CD14-positive monocyte (primary cell): ENCODE measurements around the gene ZDHHC19. TPM values are rescaled to one million over a fixed set of nuclear protein-coding genes. Genes with fewer than 3 reads are reported as not detected.

Experiments used
- DNase-seq, 3 donors: peaks; one replicate each; pipeline ENCODE4 v3.0.0-alpha.2; 2011 to 2022
- H2AFZ ChIP-seq: 2 replicates; pipeline ENCODE4 v1.6.0; 2012; ENCODE audit warnings: mild to moderate bottlenecking, low read depth, low read length, inconsistent platforms; ENCODE audit not compliant: insufficient read depth, poor library complexity, severe bottlenecking
- H3K27ac ChIP-seq, 2 donors: 1 replicate in 1 of 2; 2 replicates in 1 of 2; pipeline ENCODE4 v1.5.1; 2012 to 2013; ENCODE audit warnings: low read length in 2 of 2, control low read depth in 1 of 2, inconsistent platforms in 1 of 2, low read depth in 1 of 2, mild to moderate bottlenecking in 1 of 2
- H3K27me3 ChIP-seq, 2 donors: one replicate each; pipeline versions ENCODE4 v1.6.0 to v1.6.1; 2011 to 2013; ENCODE audit warnings: low read length in 2 of 2; ENCODE audit not compliant: control insufficient read depth in 2 of 2, insufficient read depth in 2 of 2
- H3K36me3 ChIP-seq, 2 donors: replicated peaks in 1 of 2; 1 replicate in 1 of 2; 2 replicates in 1 of 2; pipeline versions ENCODE4 v1.5.1 to v1.6.1; 2012 to 2013; ENCODE audit warnings: low read length in 2 of 2, control low read depth in 1 of 2, inconsistent platforms in 1 of 2, mild to moderate bottlenecking in 1 of 2; ENCODE audit not compliant: insufficient read depth in 2 of 2, control insufficient read depth in 1 of 2
- H3K4me1 ChIP-seq, 2 donors: 1 replicate in 1 of 2; 2 replicates in 1 of 2; pipeline versions ENCODE4 v1.5.1 to v1.6.1; 2012 to 2013; ENCODE audit warnings: low read length in 2 of 2, control low read depth in 1 of 2, inconsistent platforms in 1 of 2, mild to moderate bottlenecking in 1 of 2, moderate library complexity in 1 of 2; ENCODE audit not compliant: insufficient read depth in 2 of 2, control insufficient read depth in 1 of 2
- H3K4me2 ChIP-seq: replicated peaks from 2 replicates; pipeline ENCODE3; 2012; ENCODE audit warnings: low read length, moderate library complexity, mild to moderate bottlenecking; ENCODE audit not compliant: poor library complexity, severe bottlenecking; ENCODE audit errors: extremely low read depth
- H3K4me3 ChIP-seq, 3 experiments: fragments of 200-600 bp in 1 of 3; sonication (generic) in 1 of 3; replicated peaks in 1 of 3; 1 replicate in 2 of 3; 2 replicates in 1 of 3; pipeline ENCODE4 v1.5.1; 2011 to 2013; ENCODE audit warnings: low read length in 3 of 3, mild to moderate bottlenecking in 3 of 3, control low read depth in 2 of 3, low read depth in 2 of 3, inconsistent platforms in 1 of 3, moderate library complexity in 1 of 3
- H3K79me2 ChIP-seq: 2 replicates; pipeline ENCODE4 v1.6.0; 2012; ENCODE audit warnings: mild to moderate bottlenecking, control low read depth, inconsistent platforms, low read length, moderate library complexity; ENCODE audit not compliant: insufficient read depth
- H3K9ac ChIP-seq: 2 replicates; pipeline ENCODE4 v1.6.0; 2017; ENCODE audit warnings: low read length, mild to moderate bottlenecking; ENCODE audit not compliant: insufficient read depth, poor library complexity, severe bottlenecking
- H3K9me3 ChIP-seq, 2 donors: replicated peaks in 1 of 2; 1 replicate in 1 of 2; 2 replicates in 1 of 2; pipeline versions ENCODE4 v1.5.1 to v1.6.1; 2012 to 2013; ENCODE audit warnings: low read length in 2 of 2, control low read depth in 1 of 2; ENCODE audit not compliant: control insufficient read depth in 1 of 2, insufficient read depth in 1 of 2
- H4K20me1 ChIP-seq: 2 replicates; pipeline ENCODE4 v1.6.0; 2012; ENCODE audit warnings: mild to moderate bottlenecking, low read length, control low read depth, moderate library complexity; ENCODE audit not compliant: insufficient read depth
- H3K27ac Mint-ChIP-seq, 7 donors: one replicate each; pipeline ENCODE4 v1.8.0; 2020; ENCODE audit warnings: mild to moderate bottlenecking in 7 of 7, mixed read lengths in 7 of 7, moderate library complexity in 6 of 7, inconsistent platforms in 2 of 7
- H3K27me3 Mint-ChIP-seq, 3 donors: one replicate each; pipeline ENCODE4 v1.8.0; 2021 to 2022; ENCODE audit warnings: low read depth in 3 of 3, mild to moderate bottlenecking in 3 of 3, mixed read lengths in 3 of 3, moderate library complexity in 3 of 3, inconsistent platforms in 1 of 3
- H3K36me3 Mint-ChIP-seq, 2 donors: one replicate each; pipeline ENCODE4 v1.8.0; 2020; ENCODE audit warnings: mixed read lengths in 2 of 2, inconsistent platforms in 1 of 2, mild to moderate bottlenecking in 1 of 2
- H3K4me1 Mint-ChIP-seq: one replicate; pipeline ENCODE4 v1.8.0; 2020; ENCODE audit warnings: mild to moderate bottlenecking, mixed read lengths
- H3K4me3 Mint-ChIP-seq, 2 donors: one replicate each; pipeline ENCODE4 v1.8.0; 2020; ENCODE audit warnings: mild to moderate bottlenecking in 2 of 2, mixed read lengths in 2 of 2, moderate library complexity in 1 of 2
- H3K9me3 Mint-ChIP-seq, 7 donors: one replicate each; pipeline ENCODE4 v1.8.0; 2020 to 2022; ENCODE audit warnings: mixed read lengths in 7 of 7, mild to moderate bottlenecking in 6 of 7, moderate library complexity in 6 of 7, inconsistent platforms in 2 of 7
- CTCF ChIP-seq: fragments of 200-600 bp; IDR thresholded peaks from one replicate; pipeline ENCODE4 v1.8.0; 2022; ENCODE audit warnings: antibody characterized with exemption, mild to moderate bottlenecking
- WGBS: methylation state at CpG from one replicate; pipeline ENCODE4 v1.1.5; 2013; ENCODE audit warnings: missing lambda C conversion rate; ENCODE audit not compliant: insufficient coverage; 5-methylcytosine and 5-hydroxymethylcytosine counted together
- intact Hi-C, 2 donors: fragments of 100-400 bp; cut with micrococcal nuclease; formaldehyde crosslinking; loops; one replicate each; pipeline versions ENCODE4 v1.15.0 to v1.15.1; 2023
- polyA plus RNA-seq, 3 donors: library from polyadenylated mRNA; depleted of rRNA in 1 of 3; unstranded in 2 of 3; stranded (reverse) in 1 of 3; fragments of 300-500 nt in 2 of 3; fragments of >200 nt in 1 of 3; fragmentation: Illumina TruSeq in 2 of 3; gene quantifications; 1 replicate in 2 of 3; 2 replicates in 1 of 3; pipeline ENCODE4 v1.2.3, GENCODE V29; 2012 to 2021

Gene ZDHHC19
- polyA plus RNA-seq, 3 donors = not detected

- H3K9me3 Mint-ChIP-seq = no peaks in the 10 kb centered on the region
- H3K4me3 Mint-ChIP-seq = no peak overlapping the region
- intact Hi-C loops = no loop called here
- H3K27me3 ChIP-seq = no peaks in the 10 kb centered on the region
- no peaks in the 10 kb centered on the region for H3K27me3 Mint-ChIP-seq
- peaks cover 7% of the 10 kb centered on the region for H3K79me2 ChIP-seq
- H3K4me3 ChIP-seq = no peak overlapping the region
- peak overlapping the region in 1 of 2 donors; percentile 56 for H3K27ac ChIP-seq
- no peaks in the 10 kb centered on the region for H3K36me3 Mint-ChIP-seq
- no peak overlapping the region for H3K4me2 ChIP-seq
- H3K9me3 ChIP-seq = no peaks in the 10 kb centered on the region
- peaks cover 14% of the 10 kb centered on the region for H3K4me1 Mint-ChIP-seq
- H3K27ac Mint-ChIP-seq = no peak overlapping the region
- TF ChIP-seq CTCF = no peak
- no peaks in the 10 kb centered on the region for H3K36me3 ChIP-seq
- H4K20me1 ChIP-seq = no peaks in the 10 kb centered on the region
- DNase-seq = no peak
- peak overlapping the region; percentile 88 for H2AFZ ChIP-seq
- H3K4me1 ChIP-seq = peaks cover 33 to 40% of the 10 kb centered on the region in 2 donors
- 86% methylated on average over 2 of the region's 2 CpGs for WGBS
- H3K9ac ChIP-seq = no peak overlapping the region
Observed at GRCh38 chr3:196164576-196164975, 46.6 kb downstream of the ZDHHC19 start.

GRCh38 chr3:196163666-196164493 is 47.3 kb downstream of the ZDHHC19 start:
- WGBS = 27% methylated on average over 18 of the region's 24 CpGs
- no peaks in the 10 kb centered on the region for H3K27me3 ChIP-seq
- H3K4me3 ChIP-seq = peak overlapping the region in 1 of 3 experiments; percentile 5
- peak in 2 of 3 donors; percentile 26 to 48 for DNase-seq
- TF ChIP-seq CTCF = no peak
- H3K27me3 Mint-ChIP-seq = no peaks in the 10 kb centered on the region
- H3K36me3 Mint-ChIP-seq = no peaks in the 10 kb centered on the region
- H3K4me1 ChIP-seq = peaks cover 32 to 42% of the 10 kb centered on the region in 2 donors
- intact Hi-C loops = no loop called here
- H4K20me1 ChIP-seq = no peaks in the 10 kb centered on the region
- H3K36me3 ChIP-seq = no peaks in the 10 kb centered on the region
- H3K4me2 ChIP-seq = peak overlapping the region; percentile 50
- H3K9me3 ChIP-seq = no peaks in the 10 kb centered on the region
- peak overlapping the region; percentile 88 for H2AFZ ChIP-seq
- peaks cover 15% of the 10 kb centered on the region for H3K4me1 Mint-ChIP-seq
- H3K9me3 Mint-ChIP-seq = no peaks in the 10 kb centered on the region
- H3K27ac Mint-ChIP-seq = peak overlapping the region in 5 of 7 donors; percentile 33 to 74 (median 46)
- H3K79me2 ChIP-seq = peaks cover 7% of the 10 kb centered on the region
- peak overlapping the region; percentile 24 for H3K9ac ChIP-seq
- peak overlapping the region; percentile 35 to 56 for H3K27ac ChIP-seq
- no peak overlapping the region for H3K4me3 Mint-ChIP-seq
